Mucosa of descending colon (tissue), 3 donors: ENCODE measurements around the gene PAQR7. TPM values are rescaled to one million over a fixed set of nuclear protein-coding genes. Genes with fewer than 3 reads are reported as not detected.

ENCODE experiments used
- ATAC-seq: fragments of 200-7000 bp; cut with Tn5 transposase; one replicate; pipeline ENCODE4 v1.9.1; 2020; ENCODE audit warnings: mild to moderate bottlenecking, moderate library complexity
- DNase-seq, 3 donors: peaks; one replicate each; pipeline ENCODE4 v3.0.0-alpha.2; 2020
- H3K36me3 ChIP-seq: fragments of 200-600 bp; one replicate; pipeline ENCODE4 v1.8.0; 2021; ENCODE audit warnings: low read depth, mild to moderate bottlenecking
- H3K4me1 ChIP-seq: fragments of 200-600 bp; one replicate; pipeline ENCODE4 v1.8.0; 2021; ENCODE audit warnings: low read depth, mild to moderate bottlenecking
- H3K4me3 ChIP-seq: fragments of 200-600 bp; one replicate; pipeline ENCODE4 v1.8.0; 2021; ENCODE audit warnings: mild to moderate bottlenecking
- H3K9me3 ChIP-seq: fragments of 200-600 bp; one replicate; pipeline ENCODE4 v1.8.0; 2021; ENCODE audit warnings: mild to moderate bottlenecking
- intact Hi-C, 2 donors: fragments of 100-400 bp; cut with DNase I in 1 of 2; cut with micrococcal nuclease in 1 of 2; formaldehyde crosslinking; loops; one replicate each; pipeline versions ENCODE4 v1.11.0 to v1.11.1; 2022; cut with DNase I, micrococcal nuclease
- total RNA-seq, 3 donors: library from RNA; stranded (reverse); fragmentation: NEBNext Ultra II Directional in 2 of 3; extraction: Animal tissue kit (Norgen Biotek cat#: 25700) in 2 of 3; gene quantifications; one replicate each; pipeline versions ENCODE4 v1.2.1 to v1.2.4, GENCODE V29; 2021 to 2023
- TF ChIP-seq, protein P1 (sequence below): fragments of 200-600 bp; IDR thresholded peaks from one replicate; pipeline ENCODE4 v1.8.0; 2022; ENCODE audit warnings: antibody characterized with exemption, mild to moderate bottlenecking
- donor health status: DM: no; HTN: no; CAD: no; lungs with moderate emphysema.
- donor health status: DM: no; HTN: no; CAD: no.
- donor health status: DM: no; HTN: yes; CAD: no.

Gene PAQR7
- total RNA-seq, 3 donors from 2014 or later, result 2.5 to 7.7 (median 2.7) TPM

- H3K4me1 ChIP-seq, result peaks cover 30% of the 10 kb centered on the region
- H3K4me3 ChIP-seq, result no peak overlapping the region
- H3K9me3 ChIP-seq, result no peaks in the 10 kb centered on the region
- ATAC-seq (peak; percentile 17), DNase-seq (no peak)
- H3K36me3 ChIP-seq, result no peaks in the 10 kb centered on the region
- intact Hi-C loops, result no loop called here
- TF ChIP-seq, protein P1, sequence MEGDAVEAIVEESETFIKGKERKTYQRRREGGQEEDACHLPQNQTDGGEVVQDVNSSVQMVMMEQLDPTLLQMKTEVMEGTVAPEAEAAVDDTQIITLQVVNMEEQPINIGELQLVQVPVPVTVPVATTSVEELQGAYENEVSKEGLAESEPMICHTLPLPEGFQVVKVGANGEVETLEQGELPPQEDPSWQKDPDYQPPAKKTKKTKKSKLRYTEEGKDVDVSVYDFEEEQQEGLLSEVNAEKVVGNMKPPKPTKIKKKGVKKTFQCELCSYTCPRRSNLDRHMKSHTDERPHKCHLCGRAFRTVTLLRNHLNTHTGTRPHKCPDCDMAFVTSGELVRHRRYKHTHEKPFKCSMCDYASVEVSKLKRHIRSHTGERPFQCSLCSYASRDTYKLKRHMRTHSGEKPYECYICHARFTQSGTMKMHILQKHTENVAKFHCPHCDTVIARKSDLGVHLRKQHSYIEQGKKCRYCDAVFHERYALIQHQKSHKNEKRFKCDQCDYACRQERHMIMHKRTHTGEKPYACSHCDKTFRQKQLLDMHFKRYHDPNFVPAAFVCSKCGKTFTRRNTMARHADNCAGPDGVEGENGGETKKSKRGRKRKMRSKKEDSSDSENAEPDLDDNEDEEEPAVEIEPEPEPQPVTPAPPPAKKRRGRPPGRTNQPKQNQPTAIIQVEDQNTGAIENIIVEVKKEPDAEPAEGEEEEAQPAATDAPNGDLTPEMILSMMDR, result no peak
Measured at GRCh38 chr1:25818569-25818968, 56.9 kb downstream of the PAQR7 start.

GRCh38 chr1:25817840-25818501 lies 57.5 kb downstream of the PAQR7 start:
- H3K4me3 ChIP-seq, result no peak overlapping the region
- TF ChIP-seq, protein P1, result peak; percentile 11
- DNase-seq (no peak), ATAC-seq (no peak)
- H3K4me1 ChIP-seq, result peaks cover 30% of the 10 kb centered on the region
- H3K36me3 ChIP-seq, result no peaks in the 10 kb centered on the region
- intact Hi-C loops, result no loop called here
- no peaks in the 10 kb centered on the region for H3K9me3 ChIP-seq

DNA sequence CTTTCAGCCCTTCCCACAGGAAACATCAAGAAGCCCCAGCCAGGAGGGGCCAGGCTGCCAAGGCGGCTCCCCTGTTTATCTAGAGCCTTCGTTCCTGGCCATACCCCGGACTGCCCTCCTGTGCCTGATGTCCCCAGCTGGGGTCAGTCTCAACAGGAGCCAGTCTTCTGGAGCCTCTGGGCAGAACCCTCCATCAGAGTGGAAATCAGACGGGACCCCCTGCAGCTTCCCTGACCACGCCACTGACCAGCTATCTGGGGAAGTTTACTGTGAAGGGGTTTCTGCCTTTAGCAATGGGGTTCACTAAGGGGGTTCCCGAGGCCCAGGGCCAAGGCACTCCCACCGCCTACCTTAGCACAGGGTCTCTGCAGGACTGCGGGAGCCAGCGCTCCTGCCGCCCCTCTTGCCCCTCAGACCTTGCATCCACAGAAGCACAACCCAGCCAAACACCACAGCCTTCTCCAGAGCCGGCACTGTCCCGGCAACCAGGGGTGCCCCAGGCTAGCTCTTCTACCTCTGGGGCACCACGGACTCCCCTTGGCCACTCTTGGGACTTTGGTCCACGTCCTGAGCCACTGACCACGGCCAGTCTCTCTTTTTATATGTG lies 59.3 kb downstream of the PAQR7 start:
- Histone ChIP-seq H3K9me3 (no peaks in the 10 kb centered on the region), H3K4me1 (peaks cover 24% of the 10 kb centered on the region), H3K4me3 (no peak overlapping the region), H3K36me3 (no peaks in the 10 kb centered on the region)
- TF ChIP-seq, protein P1, result no peak
- intact Hi-C loops, result no loop called here
- no peak for ATAC-seq
- DNase-seq, result peak in 1 of 3 donors; percentile 19

DNA sequence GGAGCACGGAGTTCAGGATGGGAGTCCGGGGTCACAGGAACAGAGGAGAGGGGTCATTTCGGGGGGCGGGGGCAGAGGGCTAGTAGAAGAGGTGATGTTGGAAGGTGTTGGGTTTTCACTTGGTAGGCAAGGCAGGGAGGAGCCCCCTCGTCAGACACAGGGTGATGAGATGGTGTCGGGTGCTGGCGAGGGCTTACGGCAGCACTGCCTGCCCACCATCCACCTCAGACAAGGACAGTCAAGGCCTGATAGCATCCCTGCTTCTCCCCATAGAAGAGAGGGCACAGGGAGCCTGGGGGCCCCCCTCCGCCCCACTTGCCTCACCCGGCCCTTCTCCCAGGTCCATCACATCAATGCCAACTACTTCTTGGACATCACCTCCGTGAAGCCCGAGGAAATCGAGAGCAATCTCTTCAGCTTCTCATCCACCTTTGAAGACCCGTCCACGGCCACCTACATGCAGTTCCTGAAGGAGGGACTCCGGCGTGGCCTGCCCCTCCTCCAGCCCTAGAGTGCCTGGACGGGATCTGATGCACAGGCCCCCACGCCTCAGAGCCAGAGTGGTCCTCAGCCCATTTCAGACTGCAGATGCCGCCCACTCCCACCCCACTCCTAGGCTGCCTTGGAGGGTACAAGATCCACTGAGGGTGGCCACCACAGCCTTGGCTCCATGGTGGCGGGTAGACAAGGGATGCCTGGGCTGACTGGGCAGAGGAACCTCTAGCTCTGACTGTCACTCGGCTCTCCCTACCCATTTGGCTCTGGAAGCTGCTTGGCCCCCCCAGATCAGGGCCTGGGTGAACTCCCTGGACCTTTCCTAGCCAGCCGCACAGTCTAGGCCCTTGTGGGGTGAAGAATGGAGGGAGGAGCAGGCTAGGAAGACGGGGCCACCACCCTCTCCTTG lies 60.0 kb downstream of the PAQR7 start:
- ATAC-seq, result no peak
- DNase-seq, result peak in 1 of 3 donors; percentile 25
- intact Hi-C loops, result no loop called here
- Histone ChIP-seq H3K9me3 (no peaks in the 10 kb centered on the region), H3K4me1 (peaks cover 18% of the 10 kb centered on the region), H3K4me3 (no peak overlapping the region), H3K36me3 (no peaks in the 10 kb centered on the region)
- TF ChIP-seq, protein P1, result no peak

GRCh38 chr1:25814549-25815087 lies 60.9 kb downstream of the PAQR7 start:
- intact Hi-C loops, result no loop called here
- ATAC-seq (no peak), DNase-seq (no peak)
- H3K9me3 ChIP-seq, result no peaks in the 10 kb centered on the region
- H3K4me1 ChIP-seq, result peaks cover 18% of the 10 kb centered on the region
- no peak overlapping the region for H3K4me3 ChIP-seq
- no peaks in the 10 kb centered on the region for H3K36me3 ChIP-seq
- TF ChIP-seq, protein P1, result no peak
